Endodermal cell (in vitro differentiated cells): Measurements from ENCODE around the gene NAA15. TPM values are rescaled to one million over a fixed set of nuclear protein-coding genes. Genes with fewer than 3 reads are reported as not detected.
"Not testable (repeated sequence)": the region's sequence is repeated elsewhere in the genome, so short reads cannot be mapped to it uniquely, and the experiment has no call there.

Experiments used
- DNase-seq: peaks from one replicate; pipeline ENCODE4 v3.0.0-alpha.2; 2017
- H3K27ac ChIP-seq: 2 replicates; pipeline ENCODE4 v1.5.1; 2013; ENCODE audit warnings: mild to moderate bottlenecking, low read depth, low read length, moderate library complexity
- H3K27me3 ChIP-seq: 2 replicates; pipeline ENCODE4 v1.6.1; 2013; ENCODE audit warnings: mild to moderate bottlenecking, low read length, moderate library complexity; ENCODE audit not compliant: insufficient read depth, control insufficient read depth, poor library complexity, severe bottlenecking
- H3K36me3 ChIP-seq: 2 replicates; pipeline ENCODE4 v1.7.0; 2013; ENCODE audit warnings: mild to moderate bottlenecking, low read length, moderate library complexity; ENCODE audit not compliant: control insufficient read depth, insufficient read depth
- H3K4me1 ChIP-seq: one replicate; pipeline ENCODE4 v1.7.0; 2013; ENCODE audit warnings: low read length; ENCODE audit not compliant: control insufficient read depth, insufficient read depth
- H3K4me3 ChIP-seq: 2 replicates; pipeline ENCODE4 v1.5.1; 2013; ENCODE audit warnings: mild to moderate bottlenecking, low read length, moderate library complexity
- H3K9ac ChIP-seq: 2 replicates; pipeline ENCODE4 v1.6.1; 2013; ENCODE audit warnings: mild to moderate bottlenecking, low read length, moderate library complexity; ENCODE audit not compliant: poor library complexity, severe bottlenecking; ENCODE audit errors: extremely low read depth
- H3K9me3 ChIP-seq: 2 replicates; pipeline ENCODE4 v1.6.1; 2013; ENCODE audit warnings: mild to moderate bottlenecking, low read length, moderate library complexity; ENCODE audit not compliant: control insufficient read depth
- H3K27ac Mint-ChIP-seq: 2 replicates; pipeline ENCODE4 v1.8.0; 2020; ENCODE audit warnings: mixed read lengths
- H3K27me3 Mint-ChIP-seq: 2 replicates; pipeline ENCODE4 v1.8.0; 2021; ENCODE audit warnings: mild to moderate bottlenecking, mixed read lengths; ENCODE audit not compliant: insufficient read depth
- H3K36me3 Mint-ChIP-seq: 2 replicates; pipeline ENCODE4 v1.8.0; 2020; ENCODE audit warnings: low read depth, mixed read lengths
- H3K4me1 Mint-ChIP-seq: 2 replicates; pipeline ENCODE4 v1.8.0; 2020; ENCODE audit warnings: mixed read lengths
- H3K4me3 Mint-ChIP-seq: 2 replicates; pipeline ENCODE4 v1.8.0; 2020; ENCODE audit warnings: mild to moderate bottlenecking, moderate library complexity, mixed read lengths
- H3K9me3 Mint-ChIP-seq: 2 replicates; pipeline ENCODE4 v1.8.0; 2020; ENCODE audit warnings: mild to moderate bottlenecking, mixed read lengths
- WGBS, 2 experiments: methylation state at CpG; one replicate each; pipeline versions ENCODE4 v1.1.5 to v1.1.7; 2013; ENCODE audit warnings: missing lambda C conversion rate in 2 of 2, mixed read lengths in 1 of 2; ENCODE audit not compliant: insufficient coverage in 1 of 2, insufficient read length in 1 of 2; 5-methylcytosine and 5-hydroxymethylcytosine counted together
- total RNA-seq, 2 donors: library from RNA; stranded (reverse); fragmentation: NEBNext Ultra II Directional in 1 of 2; extraction: Animal tissue kit (Norgen Biotek cat#: 25700) in 1 of 2; gene quantifications; 2 replicates in 1 of 2; 3 replicates in 1 of 2; pipeline ENCODE4 v1.2.1, GENCODE V29; 2021
- TF ChIP-seq, protein P1 (sequence below): fragments of 200-600 bp; sonication (generic); conservative IDR thresholded peaks from 2 replicates; pipeline ENCODE4 v1.5.0; 2021; ENCODE audit warnings: antibody characterized with exemption, mild to moderate bottlenecking

The NAA15 gene
- total RNA-seq, 2 donors from 2014 or later: 64.7 to 78.9 TPM

DNA sequence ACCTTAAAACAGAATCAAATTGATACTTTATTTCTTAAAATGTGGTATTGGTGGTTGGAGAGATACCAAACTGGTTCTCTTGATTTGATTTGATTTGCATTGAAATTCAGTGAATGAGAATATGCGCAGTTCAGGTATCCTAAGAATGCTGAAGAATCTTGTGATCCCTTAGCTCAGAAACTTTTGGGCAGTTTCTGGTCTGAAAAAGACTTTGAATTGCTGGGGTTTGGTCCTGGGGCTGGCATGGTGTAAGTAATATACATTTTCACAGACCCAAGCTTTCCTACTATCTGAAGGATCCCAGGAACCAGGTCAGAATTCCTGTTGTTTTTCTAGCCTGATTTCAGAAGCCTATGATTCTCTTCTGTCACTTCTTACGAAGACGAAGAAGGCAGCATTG, 159.3 kb downstream of the NAA15 start:
- Histone ChIP-seq H3K4me1 (peaks cover 5% of the 10 kb centered on the region), H3K27ac (no peak overlapping the region), H3K36me3 (peaks cover 4% of the 10 kb centered on the region), H3K27me3 (no peaks in the 10 kb centered on the region), H3K4me3 (no peak overlapping the region), H3K9ac (no peak overlapping the region), H3K9me3 (no peaks in the 10 kb centered on the region)
- Mint-ChIP-seq H3K27ac (peak overlapping the region; percentile 77), H3K9me3 (peaks cover 12% of the 10 kb centered on the region), H3K27me3 (no peaks in the 10 kb centered on the region), H3K4me1 (peaks cover 45% of the 10 kb centered on the region), H3K4me3 (no peak overlapping the region), H3K36me3 (peaks cover 13% of the 10 kb centered on the region)
- peak; percentile 51 for DNase-seq
- TF ChIP-seq, protein P1, sequence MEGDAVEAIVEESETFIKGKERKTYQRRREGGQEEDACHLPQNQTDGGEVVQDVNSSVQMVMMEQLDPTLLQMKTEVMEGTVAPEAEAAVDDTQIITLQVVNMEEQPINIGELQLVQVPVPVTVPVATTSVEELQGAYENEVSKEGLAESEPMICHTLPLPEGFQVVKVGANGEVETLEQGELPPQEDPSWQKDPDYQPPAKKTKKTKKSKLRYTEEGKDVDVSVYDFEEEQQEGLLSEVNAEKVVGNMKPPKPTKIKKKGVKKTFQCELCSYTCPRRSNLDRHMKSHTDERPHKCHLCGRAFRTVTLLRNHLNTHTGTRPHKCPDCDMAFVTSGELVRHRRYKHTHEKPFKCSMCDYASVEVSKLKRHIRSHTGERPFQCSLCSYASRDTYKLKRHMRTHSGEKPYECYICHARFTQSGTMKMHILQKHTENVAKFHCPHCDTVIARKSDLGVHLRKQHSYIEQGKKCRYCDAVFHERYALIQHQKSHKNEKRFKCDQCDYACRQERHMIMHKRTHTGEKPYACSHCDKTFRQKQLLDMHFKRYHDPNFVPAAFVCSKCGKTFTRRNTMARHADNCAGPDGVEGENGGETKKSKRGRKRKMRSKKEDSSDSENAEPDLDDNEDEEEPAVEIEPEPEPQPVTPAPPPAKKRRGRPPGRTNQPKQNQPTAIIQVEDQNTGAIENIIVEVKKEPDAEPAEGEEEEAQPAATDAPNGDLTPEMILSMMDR: no peak
- 97 to 100% methylated on average over 2 to 3 of the region's 3 CpGs for WGBS, 2 experiments

- H3K9ac ChIP-seq: no peak overlapping the region
- H3K9me3 Mint-ChIP-seq: peaks cover 12% of the 10 kb centered on the region
- H3K27ac ChIP-seq: no peak overlapping the region
- H3K27ac Mint-ChIP-seq: peak overlapping the region; percentile 77
- no peak overlapping the region for H3K4me3 Mint-ChIP-seq
- no peak overlapping the region for H3K4me3 ChIP-seq
- H3K27me3 Mint-ChIP-seq: no peaks in the 10 kb centered on the region
- H3K27me3 ChIP-seq: no peaks in the 10 kb centered on the region
- peaks cover 40% of the 10 kb centered on the region for H3K4me1 Mint-ChIP-seq
- peak; percentile 82 for DNase-seq
- H3K36me3 Mint-ChIP-seq: peaks cover 13% of the 10 kb centered on the region
- TF ChIP-seq, protein P1: no peak
- peaks cover 5% of the 10 kb centered on the region for H3K4me1 ChIP-seq
- 79 to 88% methylated on average over 5 of the region's 5 CpGs for WGBS, 2 experiments
- H3K9me3 ChIP-seq: no peaks in the 10 kb centered on the region
- peaks cover 4% of the 10 kb centered on the region for H3K36me3 ChIP-seq
Observed at GRCh38 chr4:139461022-139461628, 159.8 kb downstream of the NAA15 start.

GRCh38 chr4:139464512-139464911, 163.2 kb downstream of the NAA15 start:
- 99% methylated on average over 5 of the region's 5 CpGs; no CpG with 5 or more reads in 1 of the 2 experiments for WGBS, 2 experiments
- peaks cover 14% of the 10 kb centered on the region for H3K4me1 Mint-ChIP-seq
- not testable (repeated sequence) for DNase-seq

More at GRCh38 chr4:139464512-139464911, 163.2 kb downstream of the NAA15 start:
- H3K27me3 Mint-ChIP-seq, H3K27ac Mint-ChIP-seq, H3K4me3 ChIP-seq, H3K36me3 ChIP-seq, H3K27me3 ChIP-seq, H3K9ac ChIP-seq, H3K4me1 ChIP-seq, H3K27ac ChIP-seq, H3K4me3 Mint-ChIP-seq: not testable (repeated sequence)
- peaks cover 20% of the 10 kb centered on the region for H3K9me3 ChIP-seq
- peaks cover 32% of the 10 kb centered on the region for H3K9me3 Mint-ChIP-seq
- peaks cover 28% of the 10 kb centered on the region for H3K36me3 Mint-ChIP-seq
